ENCODE data around the gene COA8.

DNA sequence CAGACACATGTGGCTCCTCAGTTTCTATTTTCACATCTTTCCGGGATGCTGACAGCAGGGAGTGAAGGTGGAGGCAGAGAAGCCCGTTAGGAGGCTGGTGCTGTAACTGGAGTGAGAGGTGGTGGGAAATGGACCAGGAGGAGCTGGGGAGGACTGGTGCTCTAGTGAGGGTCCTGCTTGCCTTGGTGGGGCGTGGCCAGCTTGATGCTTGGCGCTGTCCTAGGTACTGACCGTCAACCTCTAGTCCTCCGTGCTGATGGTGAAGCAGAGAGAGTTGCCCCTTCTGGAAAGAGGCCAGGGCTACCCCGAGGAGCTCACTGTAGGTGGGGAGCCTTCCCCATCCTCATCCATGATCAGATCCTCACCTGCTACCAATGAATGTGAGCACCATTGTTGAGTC lies 32.4 kb upstream of the COA8 start:
- TF ChIP-seq, protein P1, sequence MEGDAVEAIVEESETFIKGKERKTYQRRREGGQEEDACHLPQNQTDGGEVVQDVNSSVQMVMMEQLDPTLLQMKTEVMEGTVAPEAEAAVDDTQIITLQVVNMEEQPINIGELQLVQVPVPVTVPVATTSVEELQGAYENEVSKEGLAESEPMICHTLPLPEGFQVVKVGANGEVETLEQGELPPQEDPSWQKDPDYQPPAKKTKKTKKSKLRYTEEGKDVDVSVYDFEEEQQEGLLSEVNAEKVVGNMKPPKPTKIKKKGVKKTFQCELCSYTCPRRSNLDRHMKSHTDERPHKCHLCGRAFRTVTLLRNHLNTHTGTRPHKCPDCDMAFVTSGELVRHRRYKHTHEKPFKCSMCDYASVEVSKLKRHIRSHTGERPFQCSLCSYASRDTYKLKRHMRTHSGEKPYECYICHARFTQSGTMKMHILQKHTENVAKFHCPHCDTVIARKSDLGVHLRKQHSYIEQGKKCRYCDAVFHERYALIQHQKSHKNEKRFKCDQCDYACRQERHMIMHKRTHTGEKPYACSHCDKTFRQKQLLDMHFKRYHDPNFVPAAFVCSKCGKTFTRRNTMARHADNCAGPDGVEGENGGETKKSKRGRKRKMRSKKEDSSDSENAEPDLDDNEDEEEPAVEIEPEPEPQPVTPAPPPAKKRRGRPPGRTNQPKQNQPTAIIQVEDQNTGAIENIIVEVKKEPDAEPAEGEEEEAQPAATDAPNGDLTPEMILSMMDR (IDR thresholded peaks at IDR 0.05; ENCODE audit: extremely low read depth in 1 of 2, insufficient read depth in 1 of 2, low read depth in 1 of 2, low read length in 2 of 2) = no peak
- TF ChIP-seq FOS (IDR thresholded peaks at IDR 0.05; ENCODE audit: borderline replicate concordance, insufficient read depth, low read length) = no peak
- no peak for TF ChIP-seq POLR2A (IDR thresholded peaks at IDR 0.05; ENCODE audit: low read depth, low read length)
- no peak for TF ChIP-seq JUN (IDR thresholded peaks at IDR 0.05; ENCODE audit: borderline replicate concordance, insufficient read depth, insufficient read length, low read depth)
- no peak for TF ChIP-seq GATA2 (IDR thresholded peaks at IDR 0.05; ENCODE audit: insufficient read depth, insufficient read length, low read depth, low read length)
